CD4-positive, alpha-beta T cell (primary cell): ENCODE measurements around the gene FLRT2. TPM values are rescaled to one million over a fixed set of nuclear protein-coding genes. Genes with fewer than 3 reads are reported as not detected.

ENCODE experiments used
- ATAC-seq: fragments of 200-7000 bp; cut with Tn5 transposase; one replicate; pipeline ENCODE4 v1.10.0; 2022; ENCODE audit warnings: mild to moderate bottlenecking; ENCODE audit not compliant: poor library complexity
- CTCF ChIA-PET: fragments of 350-600 bp; sonication (Branson Sonifier 250); formaldehyde crosslinking; loops from one replicate; lab custom pipeline; 2021; ENCODE audit warnings: antibody characterized with exemption, inconsistent platforms; lab: Charles Lee
- POLR2A ChIA-PET: fragments of 350-600 bp; sonication (Branson Sonifier 250); formaldehyde crosslinking; loops from one replicate; lab custom pipeline; 2021; ENCODE audit warnings: antibody characterized with exemption, inconsistent platforms; lab: Charles Lee
- DNase-seq, 14 experiments: peaks; one replicate each; pipeline ENCODE4 v3.0.0-alpha.2; 2013 to 2020; ENCODE audit warnings: mixed read lengths in 2 of 14
- H3K27ac ChIP-seq, 2 donors: one replicate each; pipeline versions ENCODE4 v1.5.1 to v1.7.0; 2013; ENCODE audit warnings: low read length in 2 of 2, low read depth in 1 of 2, mild to moderate bottlenecking in 1 of 2
- H3K27me3 ChIP-seq, 2 experiments: 1 replicate in 1 of 2; 2 replicates in 1 of 2; pipeline versions ENCODE4 v1.6.1 to v1.7.0; 2013; ENCODE audit warnings: low read length in 2 of 2, control low read depth in 1 of 2, mild to moderate bottlenecking in 1 of 2, moderate library complexity in 1 of 2; ENCODE audit not compliant: insufficient read depth in 2 of 2, control insufficient read depth in 1 of 2
- H3K36me3 ChIP-seq: one replicate; pipeline ENCODE4 v1.6.1; 2013; ENCODE audit warnings: low read length, control low read depth; ENCODE audit not compliant: insufficient read depth
- H3K4me1 ChIP-seq: one replicate; pipeline ENCODE4 v1.6.1; 2013; ENCODE audit warnings: low read length, control low read depth; ENCODE audit not compliant: insufficient read depth
- H3K4me3 ChIP-seq: one replicate; pipeline ENCODE4 v1.5.1; 2013; ENCODE audit warnings: mild to moderate bottlenecking, low read length, moderate library complexity
- H3K9me3 ChIP-seq, 2 experiments: 1 replicate in 1 of 2; 2 replicates in 1 of 2; pipeline versions ENCODE4 v1.6.1 to v1.7.0; 2013; ENCODE audit warnings: low read length in 2 of 2, mild to moderate bottlenecking in 2 of 2, control low read depth in 1 of 2, moderate library complexity in 1 of 2; ENCODE audit not compliant: control insufficient read depth in 1 of 2, insufficient read depth in 1 of 2
- H3K27ac Mint-ChIP-seq: one replicate; pipeline ENCODE4 v1.8.0; 2020; ENCODE audit warnings: mixed read lengths
- H3K27me3 Mint-ChIP-seq: one replicate; pipeline ENCODE4 v1.8.0; 2021; ENCODE audit warnings: mixed read lengths
- H3K36me3 Mint-ChIP-seq: one replicate; pipeline ENCODE4 v1.8.0; 2021; ENCODE audit warnings: low read depth, mixed read lengths
- H3K4me1 Mint-ChIP-seq: one replicate; pipeline ENCODE4 v1.8.0; 2021; ENCODE audit warnings: low read depth, mixed read lengths
- H3K4me3 Mint-ChIP-seq: one replicate; pipeline ENCODE4 v1.8.0; 2020; ENCODE audit warnings: mild to moderate bottlenecking, mixed read lengths
- H3K9me3 Mint-ChIP-seq: one replicate; pipeline ENCODE4 v1.8.0; 2020; ENCODE audit warnings: mixed read lengths
- CTCF ChIP-seq: fragments of 200-600 bp; IDR thresholded peaks from one replicate; pipeline ENCODE4 v1.8.0; 2022; ENCODE audit warnings: antibody characterized with exemption, mild to moderate bottlenecking
- intact Hi-C, 2 experiments: fragments of 100-400 bp; cut with DNase I in 1 of 2; cut with micrococcal nuclease in 1 of 2; formaldehyde crosslinking; loops; one replicate each; pipeline versions ENCODE4 v1.15.1 to v1.9.0; 2023 to 2025; cut with DNase I, micrococcal nuclease
- total RNA-seq, 174 experiments: library from RNA in 2 of 174; stranded (reverse) in 2 of 174; gene quantifications; one replicate each; pipeline ENCODE4 v1.2.3 and lab custom pipeline; 2021 to 2026

The FLRT2 gene
- total RNA-seq, 2 experiments from 2014 or later, result not detected

- no peak for ATAC-seq
- CTCF ChIA-PET, result no interaction called here
- H3K4me3 Mint-ChIP-seq, result no peak overlapping the region
Observed at GRCh38 chr14:85702191-85702590, 172.2 kb downstream of the FLRT2 start.

GRCh38 chr14:85702997-85703396, 173.1 kb downstream of the FLRT2 start:
- ATAC-seq (no peak), DNase-seq (no peak)
- no peak overlapping the region for H3K27ac Mint-ChIP-seq
- no peak overlapping the region for H3K27ac ChIP-seq
- H3K36me3 ChIP-seq, result no peaks in the 10 kb centered on the region
- no peaks in the 10 kb centered on the region for H3K9me3 ChIP-seq
- CTCF ChIA-PET, result no interaction called here
- no peaks in the 10 kb centered on the region for H3K27me3 ChIP-seq
- POLR2A ChIA-PET, result no interaction called here
- H3K4me1 ChIP-seq, result no peaks in the 10 kb centered on the region
- no peaks in the 10 kb centered on the region for H3K27me3 Mint-ChIP-seq
- H3K9me3 Mint-ChIP-seq, result peaks cover 1% of the 10 kb centered on the region
- intact Hi-C loops, result no loop called here
- H3K4me1 Mint-ChIP-seq, result no peaks in the 10 kb centered on the region
- no peaks in the 10 kb centered on the region for H3K36me3 Mint-ChIP-seq
- H3K4me3 Mint-ChIP-seq, result no peak overlapping the region
- no peak overlapping the region for H3K4me3 ChIP-seq
- no peak for TF ChIP-seq CTCF

More at GRCh38 chr14:85702191-85702590, 172.2 kb downstream of the FLRT2 start:
- H3K9me3 ChIP-seq, result no peaks in the 10 kb centered on the region
- POLR2A ChIA-PET, result no interaction called here
- no peak for DNase-seq
- no peak for TF ChIP-seq CTCF
- H3K36me3 ChIP-seq, result no peaks in the 10 kb centered on the region
- Mint-ChIP-seq H3K9me3 (peaks cover 1% of the 10 kb centered on the region), H3K4me1 (no peaks in the 10 kb centered on the region), H3K27me3 (no peaks in the 10 kb centered on the region), H3K36me3 (no peaks in the 10 kb centered on the region), H3K27ac (no peak overlapping the region)
- no peaks in the 10 kb centered on the region for H3K27me3 ChIP-seq
- H3K4me3 ChIP-seq, result no peak overlapping the region
- intact Hi-C loops, result no loop called here
- H3K27ac ChIP-seq, result no peak overlapping the region
- no peaks in the 10 kb centered on the region for H3K4me1 ChIP-seq
